Fibroblast of skin of scalp (primary cell): ENCODE data around the gene NCMAP.

Source experiments
- DNase-seq: peaks from one replicate; pipeline ENCODE4 v3.0.0-alpha.2; 2013

Gene NCMAP

GRCh38 chr1:24636661-24637357, 80.9 kb downstream of the NCMAP start:
- DNase-seq: no peak

GRCh38 chr1:24639094-24639493, 83.2 kb downstream of the NCMAP start:
- no peak for DNase-seq

GRCh38 chr1:24639881-24640280, 84.0 kb downstream of the NCMAP start:
- DNase-seq: no peak

GRCh38 chr1:24640288-24640687, 84.4 kb downstream of the NCMAP start:
- no peak for DNase-seq

GRCh38 chr1:24641646-24642151, 85.8 kb downstream of the NCMAP start:
- DNase-seq: peak; percentile 15

- peak; percentile 100 for DNase-seq
These were observed 86.8 kb downstream of the NCMAP start, which contains the start of gene SRRM1 for GRCh38 chr1:24642481-24643362. Gene SRRM1 (plus strand): TSS chr1:24643302. CDS start chr1:24643327, 25 bp downstream.

DNA sequence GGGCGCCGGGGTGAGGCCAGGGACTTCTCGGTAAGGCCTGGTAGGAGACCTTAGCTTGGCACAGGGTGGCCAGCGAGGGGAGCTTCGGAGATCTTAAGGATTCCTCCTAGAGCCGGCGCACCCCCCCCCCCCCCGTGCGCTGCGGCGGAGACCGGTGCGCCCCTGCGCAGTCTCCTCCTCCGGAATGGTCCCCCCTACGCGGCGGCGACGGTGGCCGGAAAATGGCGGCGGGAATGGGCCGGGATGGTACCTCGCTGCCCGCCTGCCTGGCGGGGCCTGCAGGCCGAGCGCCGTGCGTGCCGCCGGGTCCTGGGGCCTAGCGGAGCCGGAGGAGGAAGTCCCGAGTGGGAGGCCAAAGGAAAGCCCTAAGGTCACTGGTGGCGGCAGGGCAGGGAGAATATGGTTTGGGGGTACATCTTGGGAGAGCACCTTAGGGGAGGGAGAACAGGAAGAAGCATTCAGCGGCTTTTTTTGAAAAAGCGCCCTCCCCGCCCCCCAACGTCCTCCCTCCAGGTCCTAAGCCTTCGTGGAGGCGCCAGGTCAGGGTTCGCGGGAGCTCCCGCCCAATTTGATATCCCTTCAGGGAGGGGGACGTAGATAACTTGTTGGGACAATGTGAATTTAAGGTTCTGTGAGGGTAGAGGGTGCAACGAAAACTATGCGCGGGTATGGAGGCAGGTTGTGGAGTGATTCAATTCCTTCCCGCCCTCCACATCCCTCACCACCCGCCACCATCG, 87.6 kb downstream of the NCMAP start:
- no peak for DNase-seq

DNA sequence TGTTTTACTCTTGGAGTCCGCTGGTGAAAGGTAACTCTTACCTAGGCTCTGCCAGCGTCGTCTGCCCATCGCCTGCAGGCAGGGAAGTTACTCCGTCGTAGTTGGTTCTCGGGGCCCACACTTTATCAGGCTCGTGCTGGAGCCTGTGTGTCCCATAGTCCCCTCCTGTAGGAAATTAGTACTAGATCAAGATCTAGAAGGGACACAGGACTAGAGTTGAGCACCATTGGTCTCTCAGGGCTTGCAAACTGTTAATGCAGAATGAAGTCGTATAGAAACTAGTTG, 88.2 kb downstream of the NCMAP start:
- no peak for DNase-seq

- DNase-seq: no peak
These were observed 93.0 kb downstream of the NCMAP start for GRCh38 chr1:24648919-24649318.

DNA sequence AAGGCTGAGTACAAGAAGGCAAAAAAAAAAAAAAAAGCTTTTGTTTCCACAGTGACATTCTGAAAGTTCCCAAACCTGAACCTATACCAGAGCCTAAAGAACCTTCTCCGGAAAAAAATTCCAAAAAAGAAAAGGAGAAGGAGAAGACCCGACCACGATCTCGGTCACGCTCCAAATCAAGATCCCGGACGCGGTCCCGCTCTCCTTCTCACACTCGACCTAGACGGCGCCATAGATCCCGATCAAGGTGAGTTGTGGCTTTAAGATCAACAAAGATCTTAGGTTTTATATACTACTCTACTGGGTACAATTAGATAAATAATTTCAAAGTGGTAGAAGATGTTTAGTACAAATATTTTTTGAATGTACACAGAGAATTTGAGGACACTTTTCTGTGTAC, 96.5 kb downstream of the NCMAP start:
- no peak for DNase-seq

- DNase-seq: no peak
These were observed 98.1 kb downstream of the NCMAP start for GRCh38 chr1:24654010-24654409.

DNA sequence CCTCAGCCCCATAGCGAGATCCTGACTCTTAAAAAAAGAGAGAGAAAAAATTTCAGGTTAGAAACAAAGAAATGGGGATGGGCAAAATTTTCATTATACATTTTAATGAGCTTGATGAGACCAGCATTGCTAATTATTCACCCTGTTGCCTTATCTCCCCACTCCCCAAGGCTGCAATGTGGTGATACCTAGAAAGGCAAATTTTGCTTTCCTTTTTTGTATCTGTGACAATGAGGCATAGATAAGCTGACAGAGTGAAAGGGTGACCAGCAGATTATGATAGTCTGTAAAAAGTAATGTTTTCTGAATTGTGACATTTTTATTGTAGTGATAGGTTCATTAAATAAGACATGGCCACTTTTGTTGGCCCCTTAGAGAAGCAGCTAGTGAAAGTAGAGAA, 100.2 kb downstream of the NCMAP start:
- no peak for DNase-seq

GRCh38 chr1:24657781-24658180, 101.9 kb downstream of the NCMAP start:
- no peak for DNase-seq
